ELF-1 (cell line): ENCODE results near the gene MRTFB.

Experiments used
- DNase-seq: peaks from one replicate; pipeline ENCODE4 v3.0.0-alpha.2; 2016; ENCODE audit warnings: low read depth, low spot score

Gene MRTFB

GRCh38 chr16:14307527-14308367 is 236.6 kb downstream of the MRTFB start:
- peak; percentile 35 for DNase-seq

DNA sequence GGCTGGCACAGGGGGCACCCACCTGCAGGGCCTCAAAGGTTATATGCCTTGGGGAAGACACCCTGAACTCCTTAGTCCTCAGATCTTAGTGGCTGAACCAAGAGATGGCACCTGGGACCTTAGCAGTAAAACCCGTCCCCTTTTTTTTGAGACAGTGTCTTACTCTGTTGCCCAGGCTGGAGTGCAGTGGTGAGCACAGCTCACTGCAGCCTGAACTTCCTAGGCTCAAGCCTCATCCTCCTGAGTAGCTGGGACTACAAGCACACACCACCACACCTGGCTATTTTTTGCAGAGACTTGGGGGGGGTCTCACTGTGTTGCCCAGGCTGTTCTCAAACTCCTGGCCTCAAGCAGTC is 237.2 kb downstream of the MRTFB start:
- no peak for DNase-seq

DNA sequence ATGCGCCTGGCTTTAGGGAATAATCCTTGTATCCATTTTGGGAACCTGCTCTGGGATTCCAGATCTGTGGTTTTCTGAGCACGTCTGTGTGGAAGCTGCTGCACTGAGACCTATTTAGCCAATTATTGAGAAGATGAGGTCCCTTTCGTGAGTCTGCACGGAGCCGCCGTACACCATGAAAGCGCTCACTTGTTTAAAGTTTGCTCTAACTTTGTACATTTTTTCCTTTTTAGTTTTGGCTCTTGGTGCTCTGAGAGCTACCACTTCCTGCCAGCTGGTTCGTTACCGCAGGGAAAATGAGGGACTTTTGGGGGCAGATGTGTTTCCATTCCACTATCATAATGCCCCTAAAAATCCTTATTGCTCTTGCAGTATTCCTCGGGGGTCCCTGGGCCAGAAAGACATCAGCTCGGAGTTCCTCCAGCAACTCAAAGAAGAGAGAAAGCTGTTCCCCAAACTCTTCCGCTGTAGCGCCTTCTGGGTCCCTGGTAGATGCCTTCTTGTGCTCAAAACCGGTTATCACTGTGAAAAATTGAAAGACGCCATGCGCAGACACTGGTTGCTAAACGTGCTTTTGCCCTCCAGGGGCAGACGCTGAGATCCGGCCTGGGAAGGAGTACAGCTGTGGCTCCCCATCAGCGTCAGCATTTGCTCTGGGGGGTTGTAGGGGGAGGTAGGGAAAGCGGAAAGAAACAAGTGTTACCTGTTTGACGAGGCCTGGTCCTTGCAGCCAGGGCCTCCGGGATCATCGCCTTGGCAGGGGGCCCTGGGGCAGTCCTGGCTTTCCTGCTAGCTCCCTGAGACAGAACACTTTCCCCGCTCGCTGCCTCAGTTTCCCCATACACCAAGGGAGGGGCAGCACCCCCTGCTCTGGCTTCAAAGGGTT is 238.1 kb downstream of the MRTFB start:
- DNase-seq = peak; percentile 93

DNA sequence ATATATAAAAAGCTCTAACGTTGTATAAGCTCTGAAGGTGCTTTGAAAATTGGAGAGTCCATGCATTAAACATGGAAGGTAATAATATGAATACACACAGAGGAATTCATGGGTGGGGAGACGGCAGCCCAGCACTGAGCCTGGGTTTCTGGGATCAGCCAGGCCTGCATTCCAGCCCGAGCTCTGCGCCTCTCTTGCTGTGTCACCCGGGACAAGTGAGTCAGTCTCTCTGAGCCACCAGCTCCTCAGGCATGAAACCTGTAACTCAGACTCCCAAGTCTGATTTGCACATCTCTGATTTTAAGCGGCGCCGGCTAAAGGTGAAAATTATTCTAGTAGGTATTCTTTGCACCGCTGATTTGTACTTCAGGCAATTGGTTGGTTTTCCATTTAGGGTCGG is 238.8 kb downstream of the MRTFB start:
- DNase-seq = peak; percentile 64

- peak; percentile 45 for DNase-seq
Observed at GRCh38 chr16:14310519-14310991, 239.4 kb downstream of the MRTFB start.

DNA sequence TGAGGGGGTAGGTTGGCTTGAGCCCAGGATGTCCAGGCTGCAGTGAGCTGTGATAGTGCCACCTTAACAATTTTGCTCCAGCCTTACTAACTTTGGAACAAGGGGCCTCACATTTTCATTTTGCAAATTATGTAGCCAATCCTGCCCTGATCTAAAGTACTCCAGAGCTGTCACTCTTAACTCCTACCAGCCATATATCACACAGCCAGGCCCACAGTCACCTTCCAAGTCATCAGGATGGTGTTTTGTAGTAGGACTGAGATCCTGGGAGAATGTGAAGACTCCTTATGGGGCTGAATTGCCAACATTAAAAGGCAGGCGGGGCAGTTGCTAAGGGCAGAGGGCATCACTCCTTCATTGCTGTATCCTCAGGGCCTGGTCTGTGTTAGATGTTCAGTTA is 243.0 kb downstream of the MRTFB start:
- no peak for DNase-seq

DNA sequence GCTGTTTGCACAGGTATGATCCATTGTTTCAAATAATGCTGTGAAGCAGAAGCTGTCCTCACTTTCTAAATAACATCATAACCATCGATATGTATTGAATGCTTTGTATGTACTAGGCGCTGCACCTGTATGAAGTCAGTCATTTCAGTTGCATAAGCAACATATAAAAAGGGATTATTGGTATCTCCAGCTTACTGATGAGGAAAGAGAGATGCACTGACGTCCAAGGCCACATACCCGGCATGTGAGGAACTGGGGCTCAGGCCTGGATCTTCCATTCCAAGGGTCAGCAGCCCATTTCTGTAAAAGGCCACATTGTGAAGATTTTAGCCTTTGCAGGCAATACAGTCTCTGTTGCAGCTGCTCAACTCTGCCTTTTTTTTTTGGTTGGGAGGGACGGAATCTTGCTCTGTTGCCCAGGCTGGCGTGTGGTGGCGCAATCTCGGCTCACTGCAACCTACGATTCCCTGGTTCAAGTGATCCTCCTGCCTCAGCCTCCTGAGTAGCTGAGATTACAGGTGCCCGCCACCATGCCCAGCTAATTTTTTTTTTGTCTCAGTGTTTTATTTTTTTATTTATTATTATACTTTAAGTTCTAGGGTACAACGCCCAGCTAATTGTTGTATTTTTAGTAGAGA is 244.7 kb downstream of the MRTFB start:
- DNase-seq = no peak
